Liver (tissue), 9 donors: ENCODE data around the gene CCND3. TPM values are rescaled to one million over a fixed set of nuclear protein-coding genes. Genes with fewer than 3 reads are reported as not detected.

ENCODE experiments used
- DNase-seq: peaks from one replicate; pipeline ENCODE4 v3.0.0-alpha.2; 2017; ENCODE audit warnings: low spot score
- H3K27ac ChIP-seq, 2 donors: one replicate each; pipeline ENCODE4 v1.7.0; 2013; ENCODE audit warnings: inconsistent platforms in 2 of 2, low read length in 2 of 2, control low read depth in 1 of 2, low read depth in 1 of 2, mild to moderate bottlenecking in 1 of 2
- H3K27me3 ChIP-seq, 4 donors: one replicate each; pipeline versions ENCODE4 v1.6.1 to v1.7.0; 2013; ENCODE audit warnings: low read length in 3 of 4, inconsistent platforms in 1 of 4, mild to moderate bottlenecking in 1 of 4, moderate library complexity in 1 of 4; ENCODE audit not compliant: control insufficient read depth in 4 of 4, insufficient read depth in 4 of 4
- H3K36me3 ChIP-seq, 4 donors: one replicate each; pipeline versions ENCODE4 v1.6.1 to v1.7.0; 2013; ENCODE audit warnings: low read length in 3 of 4, mild to moderate bottlenecking in 3 of 4, low read depth in 1 of 4, moderate library complexity in 1 of 4; ENCODE audit not compliant: control insufficient read depth in 4 of 4, insufficient read depth in 3 of 4
- H3K4me1 ChIP-seq, 4 donors: one replicate each; pipeline versions ENCODE4 v1.6.1 to v1.7.0; 2013; ENCODE audit warnings: low read length in 3 of 4, mild to moderate bottlenecking in 3 of 4, moderate library complexity in 1 of 4; ENCODE audit not compliant: control insufficient read depth in 4 of 4, insufficient read depth in 4 of 4
- H3K4me3 ChIP-seq, 3 donors: one replicate each; pipeline versions ENCODE4 v1.6.1 to v1.7.0; 2013; ENCODE audit warnings: low read length in 3 of 3, control low read depth in 1 of 3, low read depth in 1 of 3, mild to moderate bottlenecking in 1 of 3
- H3K9ac ChIP-seq, 2 donors: one replicate each; pipeline ENCODE4 v1.7.0; 2013; ENCODE audit warnings: low read length in 2 of 2, mild to moderate bottlenecking in 2 of 2, moderate library complexity in 2 of 2, control low read depth in 1 of 2, low read depth in 1 of 2
- H3K9me3 ChIP-seq, 4 donors: one replicate each; pipeline versions ENCODE4 v1.6.1 to v1.7.0; 2013; ENCODE audit warnings: low read length in 3 of 4; ENCODE audit not compliant: control insufficient read depth in 4 of 4
- ATF3 ChIP-seq: IDR thresholded peaks from 2 replicates; pipeline ENCODE4 v1.6.1; 2016; ENCODE audit warnings: antibody characterized with exemption
- FOXA2 ChIP-seq: IDR thresholded peaks from 2 replicates; pipeline ENCODE4 v1.6.1; 2016; ENCODE audit warnings: antibody characterized with exemption
- GABPA ChIP-seq, 2 donors: IDR thresholded peaks in 1 of 2; conservative IDR thresholded peaks in 1 of 2; 2 replicates each; pipeline ENCODE4 v1.6.1; 2016; ENCODE audit warnings: antibody characterized with exemption in 2 of 2, mild to moderate bottlenecking in 1 of 2, moderate library complexity in 1 of 2
- JUND ChIP-seq, 2 donors: IDR thresholded peaks; 2 replicates each; pipeline ENCODE4 v1.6.1; 2016; ENCODE audit warnings: antibody characterized with exemption in 2 of 2
- MAX ChIP-seq: IDR thresholded peaks from 2 replicates; pipeline ENCODE4 v1.6.1; 2016; ENCODE audit warnings: antibody characterized with exemption
- REST ChIP-seq: IDR thresholded peaks from 2 replicates; pipeline ENCODE4 v1.6.1; 2016; ENCODE audit warnings: antibody characterized with exemption, mild to moderate bottlenecking
- RXRA ChIP-seq, 2 donors: IDR thresholded peaks; 2 replicates each; pipeline ENCODE4 v1.6.1; 2017 to 2018; ENCODE audit warnings: antibody characterized with exemption in 2 of 2, mild to moderate bottlenecking in 1 of 2
- TAF1 ChIP-seq: conservative IDR thresholded peaks from 2 replicates; pipeline ENCODE4 v1.6.1; 2016; ENCODE audit warnings: antibody characterized with exemption, mild to moderate bottlenecking
- YY1 ChIP-seq: IDR thresholded peaks from 2 replicates; pipeline ENCODE4 v1.6.1; 2016; ENCODE audit warnings: antibody characterized with exemption, mild to moderate bottlenecking
- WGBS: extraction: QIAGEN DNeasy Blood & Tissue Kit; methylation state at CpG from one replicate; pipeline ENCODE4 v1.1.7; 2013; 5-methylcytosine and 5-hydroxymethylcytosine counted together
- polyA plus RNA-seq, 2 donors: library from polyadenylated mRNA; stranded (reverse) in 1 of 2; unstranded in 1 of 2; fragments of 200-250 nt in 1 of 2; fragments of >200 nt in 1 of 2; fragmentation: Nextera tagmentation in 1 of 2; extraction: Ambion mirVana in 1 of 2; gene quantifications; one replicate each; pipeline versions ENCODE4 v1.2.1 to v1.2.3, GENCODE V29; 2013 to 2015
- total RNA-seq, 2 donors: library from RNA; depleted of rRNA; stranded (reverse); fragments of >200 nt; gene quantifications; one replicate each; pipeline ENCODE4 v1.2.3, GENCODE V29; 2014
- TF ChIP-seq, protein P1 (sequence below): IDR thresholded peaks from 2 replicates; pipeline ENCODE4 v1.6.1; 2016; ENCODE audit warnings: antibody characterized with exemption
- donor health status: healthy.
- donor health status: healthy.
- donor health status: healthy.
- donor health status: healthy.
- donor health status: healthy.

Gene CCND3
- total and polyA plus RNA-seq, 4 donors: 11.6 to 54.3 (median 23.2) TPM

DNA sequence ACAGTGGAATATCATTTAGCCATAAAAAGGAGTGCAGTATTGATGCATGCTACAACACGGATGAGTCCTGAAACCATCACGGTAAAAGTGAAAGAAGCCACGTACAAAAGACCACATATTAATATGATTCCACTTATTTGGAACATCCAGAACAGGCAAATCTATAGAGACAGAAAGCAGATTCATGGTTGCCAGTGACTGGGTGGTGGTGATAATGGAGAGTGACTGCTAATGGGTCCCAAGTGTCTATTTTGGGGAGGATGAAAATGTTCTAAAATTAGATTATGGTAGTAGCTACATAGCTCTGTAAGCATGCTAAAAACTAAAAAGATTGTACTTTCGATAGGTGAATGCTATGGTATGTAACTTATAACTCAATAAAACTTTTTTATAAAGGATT is 18.4 kb upstream of the CCND3 start:
- Histone ChIP-seq H3K9ac (no peak overlapping the region), H3K27ac (no peak overlapping the region), H3K4me3 (no peak overlapping the region), H3K27me3 (no peaks in the 10 kb centered on the region), H3K36me3 (no peaks in the 10 kb centered on the region), H3K4me1 (no peaks in the 10 kb centered on the region), H3K9me3 (no peaks in the 10 kb centered on the region)
- DNase-seq: no peak
- no peak for TF ChIP-seq JUND (IDR thresholded peaks at IDR 0.05)
- no peak for TF ChIP-seq MAX
- no peak for TF ChIP-seq ATF3
- TF ChIP-seq GABPA (IDR thresholded peaks at IDR 0.05 in 1 of 2, conservative IDR thresholded peaks at IDR 0.05 in 1 of 2): no peak
- no peak for TF ChIP-seq YY1
- TF ChIP-seq TAF1: no peak
- no peak for TF ChIP-seq FOXA2
- TF ChIP-seq REST: no peak
- WGBS: 93% methylated on average over 4 of the region's 4 CpGs

- WGBS: 93% methylated on average over 6 of the region's 6 CpGs
- TF ChIP-seq, protein P1, sequence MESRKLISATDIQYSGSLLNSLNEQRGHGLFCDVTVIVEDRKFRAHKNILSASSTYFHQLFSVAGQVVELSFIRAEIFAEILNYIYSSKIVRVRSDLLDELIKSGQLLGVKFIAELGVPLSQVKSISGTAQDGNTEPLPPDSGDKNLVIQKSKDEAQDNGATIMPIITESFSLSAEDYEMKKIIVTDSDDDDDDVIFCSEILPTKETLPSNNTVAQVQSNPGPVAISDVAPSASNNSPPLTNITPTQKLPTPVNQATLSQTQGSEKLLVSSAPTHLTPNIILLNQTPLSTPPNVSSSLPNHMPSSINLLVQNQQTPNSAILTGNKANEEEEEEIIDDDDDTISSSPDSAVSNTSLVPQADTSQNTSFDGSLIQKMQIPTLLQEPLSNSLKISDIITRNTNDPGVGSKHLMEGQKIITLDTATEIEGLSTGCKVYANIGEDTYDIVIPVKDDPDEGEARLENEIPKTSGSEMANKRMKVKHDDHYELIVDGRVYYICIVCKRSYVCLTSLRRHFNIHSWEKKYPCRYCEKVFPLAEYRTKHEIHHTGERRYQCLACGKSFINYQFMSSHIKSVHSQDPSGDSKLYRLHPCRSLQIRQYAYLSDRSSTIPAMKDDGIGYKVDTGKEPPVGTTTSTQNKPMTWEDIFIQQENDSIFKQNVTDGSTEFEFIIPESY: no peak
- TF ChIP-seq REST (no peak), TAF1 (no peak), RXRA (IDR thresholded peaks at IDR 0.05) (no peak), YY1 (no peak)
- H3K4me1 ChIP-seq: no peaks in the 10 kb centered on the region
- no peak overlapping the region for H3K9ac ChIP-seq
- no peaks in the 10 kb centered on the region for H3K27me3 ChIP-seq
- no peak overlapping the region for H3K4me3 ChIP-seq
- DNase-seq: no peak
- H3K27ac ChIP-seq: no peak overlapping the region
- H3K9me3 ChIP-seq: no peaks in the 10 kb centered on the region
- H3K36me3 ChIP-seq: no peaks in the 10 kb centered on the region
Observed at GRCh38 chr6:41958022-41958856, 16.6 kb upstream of the CCND3 start.
